ENCODE results near the gene ZNF624. TPM values are rescaled to one million over a fixed set of nuclear protein-coding genes. Genes with fewer than 3 reads are reported as not detected.

Gene ZNF624
- total RNA-seq, 1 donor from 2014 or later: 11.2 TPM

DNA sequence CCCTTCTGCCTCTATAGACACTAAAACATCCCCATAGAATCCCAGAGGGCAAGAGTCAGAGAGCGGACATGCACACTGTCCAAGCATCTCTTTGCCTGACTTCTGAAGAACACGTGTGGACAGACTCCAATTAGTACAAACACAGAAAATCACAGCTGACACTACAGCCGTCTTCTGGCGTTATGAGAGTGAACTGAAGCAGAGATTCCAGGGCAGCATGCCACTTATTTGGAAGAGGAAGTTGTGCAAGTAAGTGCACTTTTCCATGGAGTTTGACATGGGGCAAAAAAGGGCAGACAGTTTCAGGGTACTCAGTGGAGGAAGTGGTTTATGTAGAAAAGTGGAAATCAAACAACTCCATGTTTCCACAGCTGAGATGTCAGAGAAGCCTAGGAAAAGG, 67.9 kb downstream of the ZNF624 start:
- TF ChIP-seq, protein P1, sequence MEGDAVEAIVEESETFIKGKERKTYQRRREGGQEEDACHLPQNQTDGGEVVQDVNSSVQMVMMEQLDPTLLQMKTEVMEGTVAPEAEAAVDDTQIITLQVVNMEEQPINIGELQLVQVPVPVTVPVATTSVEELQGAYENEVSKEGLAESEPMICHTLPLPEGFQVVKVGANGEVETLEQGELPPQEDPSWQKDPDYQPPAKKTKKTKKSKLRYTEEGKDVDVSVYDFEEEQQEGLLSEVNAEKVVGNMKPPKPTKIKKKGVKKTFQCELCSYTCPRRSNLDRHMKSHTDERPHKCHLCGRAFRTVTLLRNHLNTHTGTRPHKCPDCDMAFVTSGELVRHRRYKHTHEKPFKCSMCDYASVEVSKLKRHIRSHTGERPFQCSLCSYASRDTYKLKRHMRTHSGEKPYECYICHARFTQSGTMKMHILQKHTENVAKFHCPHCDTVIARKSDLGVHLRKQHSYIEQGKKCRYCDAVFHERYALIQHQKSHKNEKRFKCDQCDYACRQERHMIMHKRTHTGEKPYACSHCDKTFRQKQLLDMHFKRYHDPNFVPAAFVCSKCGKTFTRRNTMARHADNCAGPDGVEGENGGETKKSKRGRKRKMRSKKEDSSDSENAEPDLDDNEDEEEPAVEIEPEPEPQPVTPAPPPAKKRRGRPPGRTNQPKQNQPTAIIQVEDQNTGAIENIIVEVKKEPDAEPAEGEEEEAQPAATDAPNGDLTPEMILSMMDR (IDR thresholded peaks at IDR 0.05; ENCODE audit: partially characterized antibody, unreplicated experiment): no peak
- DNase-seq: no peak
- Mint-ChIP-seq H3K27ac (ENCODE audit: unreplicated experiment) (no peak overlapping the region), H3K36me3 (ENCODE audit: unreplicated experiment) (no peaks in the 10 kb centered on the region), H3K9me3 (ENCODE audit: unreplicated experiment) (peaks cover 7% of the 10 kb centered on the region), H3K27me3 (ENCODE audit: unreplicated experiment) (peaks cover 5% of the 10 kb centered on the region), H3K4me1 (ENCODE audit: low read depth, unreplicated experiment) (peaks cover 3% of the 10 kb centered on the region), H3K4me3 (ENCODE audit: unreplicated experiment) (no peak overlapping the region)

DNA sequence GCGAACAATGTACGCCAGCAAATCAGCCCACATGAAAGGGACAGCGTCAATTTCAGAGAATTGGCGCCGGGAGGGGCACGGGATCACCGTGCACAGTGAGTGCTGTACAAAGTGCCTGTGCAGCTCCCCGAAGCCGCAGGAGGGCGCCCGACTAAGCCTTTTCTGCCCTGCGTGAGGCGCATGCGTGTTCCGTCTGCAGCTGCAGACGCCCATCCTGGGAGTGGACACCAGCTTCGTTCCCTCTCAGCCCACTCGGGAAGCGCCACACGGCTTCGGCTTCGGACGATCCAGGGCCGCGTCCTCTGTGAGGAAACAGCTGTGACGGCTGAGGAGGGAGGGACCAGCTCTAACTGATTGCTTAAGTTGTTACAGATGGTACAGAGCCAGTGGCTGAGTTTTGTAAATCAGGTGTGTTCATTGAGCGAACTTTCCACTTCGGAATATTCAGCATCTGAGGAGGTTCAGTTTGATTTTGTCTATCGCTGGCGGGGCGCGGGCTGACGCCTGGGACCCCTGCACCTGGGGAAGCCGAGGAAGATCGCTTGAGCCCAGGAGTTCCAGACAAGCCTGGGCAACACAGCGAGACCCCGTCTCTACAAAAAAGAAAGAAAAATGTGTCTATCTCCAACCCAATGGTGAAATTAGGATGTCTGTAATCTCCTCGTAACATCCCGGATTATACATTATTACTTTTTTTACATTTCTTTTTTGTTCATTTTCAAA, 69.2 kb downstream of the ZNF624 start:
- Mint-ChIP-seq H3K36me3 (ENCODE audit: unreplicated experiment) (no peaks in the 10 kb centered on the region), H3K4me1 (ENCODE audit: low read depth, unreplicated experiment) (peaks cover 3% of the 10 kb centered on the region), H3K9me3 (ENCODE audit: unreplicated experiment) (peaks cover 3% of the 10 kb centered on the region), H3K27me3 (ENCODE audit: unreplicated experiment) (peaks cover 5% of the 10 kb centered on the region), H3K4me3 (ENCODE audit: unreplicated experiment) (peak overlapping the region; percentile 84), H3K27ac (ENCODE audit: unreplicated experiment) (no peak overlapping the region)
- TF ChIP-seq, protein P1 (IDR thresholded peaks at IDR 0.05; ENCODE audit: partially characterized antibody, unreplicated experiment): peak; percentile 84
- peak; percentile 95 for DNase-seq

DNA sequence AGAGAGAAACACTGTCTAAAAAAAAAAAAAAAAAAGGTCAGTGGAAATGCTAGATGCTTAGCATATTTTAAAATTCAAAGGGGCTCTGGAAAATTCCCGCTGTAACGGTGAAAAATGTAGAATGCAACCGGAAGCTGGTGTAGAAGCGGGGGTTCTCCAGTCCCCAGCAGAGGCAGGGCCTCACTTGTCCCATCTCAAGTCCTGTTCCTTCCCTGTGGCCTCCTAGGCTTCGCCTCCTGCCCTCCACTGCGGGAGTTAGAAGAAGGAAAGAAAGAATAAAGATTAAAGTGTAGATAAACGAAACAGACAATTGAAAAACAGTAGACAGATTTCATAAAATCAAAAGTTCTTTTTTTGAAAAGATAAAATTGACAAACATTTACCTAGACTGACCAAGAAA, 69.9 kb downstream of the ZNF624 start:
- Mint-ChIP-seq H3K9me3 (ENCODE audit: unreplicated experiment) (peaks cover 3% of the 10 kb centered on the region), H3K36me3 (ENCODE audit: unreplicated experiment) (no peaks in the 10 kb centered on the region), H3K4me1 (ENCODE audit: low read depth, unreplicated experiment) (peaks cover 3% of the 10 kb centered on the region), H3K4me3 (ENCODE audit: unreplicated experiment) (peak overlapping the region; percentile 84), H3K27ac (ENCODE audit: unreplicated experiment) (no peak overlapping the region), H3K27me3 (ENCODE audit: unreplicated experiment) (peaks cover 5% of the 10 kb centered on the region)
- TF ChIP-seq, protein P1 (IDR thresholded peaks at IDR 0.05; ENCODE audit: partially characterized antibody, unreplicated experiment): no peak
- no peak for DNase-seq

DNA sequence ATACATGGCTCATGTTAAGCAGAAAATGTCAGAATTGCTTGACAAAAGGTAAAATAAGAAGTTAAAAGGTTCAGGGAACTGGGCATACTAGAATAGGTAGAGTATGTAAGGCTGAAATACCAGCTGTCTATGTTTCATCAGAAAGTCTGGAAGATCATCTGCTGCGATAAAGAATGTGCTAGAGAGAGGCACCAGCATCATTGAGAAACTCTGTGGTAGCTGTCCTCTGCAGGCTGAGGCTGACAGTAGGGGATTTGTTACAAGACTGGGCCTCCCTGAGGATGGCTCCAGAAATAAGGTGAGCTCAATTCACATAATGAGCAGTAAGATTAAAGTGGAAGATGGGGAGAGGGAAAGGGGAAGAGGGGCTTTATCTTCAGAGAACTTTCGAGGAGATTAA, 80.2 kb downstream of the ZNF624 start:
- H3K36me3 Mint-ChIP-seq (ENCODE audit: unreplicated experiment): no peaks in the 10 kb centered on the region
- H3K27ac Mint-ChIP-seq (ENCODE audit: unreplicated experiment): no peak overlapping the region
- TF ChIP-seq, protein P1 (IDR thresholded peaks at IDR 0.05; ENCODE audit: partially characterized antibody, unreplicated experiment): no peak
- H3K9me3 Mint-ChIP-seq (ENCODE audit: unreplicated experiment): no peaks in the 10 kb centered on the region
- H3K27me3 Mint-ChIP-seq (ENCODE audit: unreplicated experiment): peaks cover 1% of the 10 kb centered on the region
- no peaks in the 10 kb centered on the region for H3K4me1 Mint-ChIP-seq (ENCODE audit: low read depth, unreplicated experiment)
- no peak overlapping the region for H3K4me3 Mint-ChIP-seq (ENCODE audit: unreplicated experiment)
- no peak for DNase-seq

Other genes with a start within 250 kb of the ZNF624 start
- gene TRPV2, start 238.3 kb downstream of the ZNF624 start, total RNA-seq (ENCODE audit: unreplicated experiment): 27.0 TPM
- 7.3 TPM for gene LRRC75A, start 161.7 kb downstream of the ZNF624 start, total RNA-seq (ENCODE audit: unreplicated experiment)
- gene ZNF287, start 84.6 kb downstream of the ZNF624 start, total RNA-seq (ENCODE audit: unreplicated experiment): 17.4 TPM
- 1.2 TPM for gene CCDC144A, start 36.4 kb upstream of the ZNF624 start, total RNA-seq (ENCODE audit: unreplicated experiment)